ENCODE data around the gene COG2. TPM values are rescaled to one million over a fixed set of nuclear protein-coding genes. Genes with fewer than 3 reads are reported as not detected.

The COG2 gene
- total RNA-seq, 1 donor from 2014 or later, result 23.1 TPM

DNA sequence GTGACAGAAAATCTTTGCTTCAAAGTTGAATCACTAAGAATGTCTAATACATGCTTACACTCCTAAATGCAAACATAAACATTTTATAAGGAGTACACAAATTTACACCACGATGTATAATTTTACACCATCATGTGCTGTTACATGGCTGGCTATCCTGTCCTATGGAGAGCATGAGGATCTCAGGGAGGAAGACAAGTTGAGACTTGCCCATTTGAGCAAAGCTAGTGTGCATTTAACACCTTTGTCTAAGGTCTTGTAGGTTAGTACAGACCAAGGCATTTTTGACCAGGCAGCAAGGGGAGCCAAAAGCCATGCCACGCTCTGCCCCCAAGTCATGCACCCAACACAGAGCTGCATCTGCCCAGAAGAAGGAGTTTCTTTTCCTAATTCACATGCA, 14.5 kb upstream of the COG2 start:
- TF ChIP-seq, protein P1, sequence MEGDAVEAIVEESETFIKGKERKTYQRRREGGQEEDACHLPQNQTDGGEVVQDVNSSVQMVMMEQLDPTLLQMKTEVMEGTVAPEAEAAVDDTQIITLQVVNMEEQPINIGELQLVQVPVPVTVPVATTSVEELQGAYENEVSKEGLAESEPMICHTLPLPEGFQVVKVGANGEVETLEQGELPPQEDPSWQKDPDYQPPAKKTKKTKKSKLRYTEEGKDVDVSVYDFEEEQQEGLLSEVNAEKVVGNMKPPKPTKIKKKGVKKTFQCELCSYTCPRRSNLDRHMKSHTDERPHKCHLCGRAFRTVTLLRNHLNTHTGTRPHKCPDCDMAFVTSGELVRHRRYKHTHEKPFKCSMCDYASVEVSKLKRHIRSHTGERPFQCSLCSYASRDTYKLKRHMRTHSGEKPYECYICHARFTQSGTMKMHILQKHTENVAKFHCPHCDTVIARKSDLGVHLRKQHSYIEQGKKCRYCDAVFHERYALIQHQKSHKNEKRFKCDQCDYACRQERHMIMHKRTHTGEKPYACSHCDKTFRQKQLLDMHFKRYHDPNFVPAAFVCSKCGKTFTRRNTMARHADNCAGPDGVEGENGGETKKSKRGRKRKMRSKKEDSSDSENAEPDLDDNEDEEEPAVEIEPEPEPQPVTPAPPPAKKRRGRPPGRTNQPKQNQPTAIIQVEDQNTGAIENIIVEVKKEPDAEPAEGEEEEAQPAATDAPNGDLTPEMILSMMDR (IDR thresholded peaks at IDR 0.05), result no peak
- intact Hi-C loops (cut with DNase I), result no loop called here
- Histone ChIP-seq H3K9me3 (no peaks in the 10 kb centered on the region), H3K27me3 (ENCODE audit: low read depth) (no peaks in the 10 kb centered on the region), H3K4me3 (no peak overlapping the region), H3K36me3 (no peaks in the 10 kb centered on the region), H3K4me1 (no peaks in the 10 kb centered on the region), H3K27ac (no peak overlapping the region)
- DNase-seq, result no peak
- no peak for ATAC-seq

DNA sequence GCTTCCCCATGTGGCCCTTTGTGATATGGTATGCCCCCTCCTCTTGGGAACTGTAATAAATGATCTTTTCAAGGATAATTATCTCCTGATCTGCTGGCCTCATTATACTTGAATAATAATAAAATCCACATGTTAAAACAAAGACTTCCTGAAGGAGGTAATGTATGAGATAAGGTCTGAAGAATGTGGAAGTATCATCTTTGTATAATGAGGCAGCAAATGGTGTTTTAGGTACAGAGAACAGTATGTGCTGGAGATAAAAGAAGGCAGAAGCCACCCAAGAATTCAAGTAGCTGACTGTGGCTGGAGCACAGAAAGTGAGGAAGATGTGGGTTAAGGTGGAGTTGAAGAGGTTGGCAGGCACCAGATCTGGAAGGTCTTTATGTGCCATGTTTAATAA, 12.8 kb upstream of the COG2 start:
- Histone ChIP-seq H3K36me3 (no peaks in the 10 kb centered on the region), H3K4me3 (no peak overlapping the region), H3K27ac (no peak overlapping the region), H3K27me3 (ENCODE audit: low read depth) (no peaks in the 10 kb centered on the region), H3K4me1 (no peaks in the 10 kb centered on the region), H3K9me3 (no peaks in the 10 kb centered on the region)
- no peak for DNase-seq
- intact Hi-C loops (cut with DNase I), result no loop called here
- ATAC-seq, result no peak
- TF ChIP-seq, protein P1 (IDR thresholded peaks at IDR 0.05), result no peak

DNA sequence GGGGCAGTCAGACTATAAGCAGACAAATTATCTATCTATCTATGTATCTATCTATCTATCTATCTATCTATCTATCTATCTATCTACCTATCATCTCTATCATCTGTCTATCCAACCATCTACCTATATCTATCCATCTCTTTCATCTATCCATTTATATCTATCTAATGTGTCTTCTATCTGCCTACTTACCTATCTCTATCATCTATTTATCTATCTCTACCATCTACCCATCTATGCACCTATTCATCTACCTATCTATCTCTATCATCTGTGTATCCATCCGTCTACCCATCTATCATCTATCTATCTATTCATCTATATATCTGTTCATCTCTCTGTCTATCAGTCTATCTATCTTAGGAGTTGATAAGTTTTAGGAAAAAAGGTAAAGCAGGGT, 10.8 kb upstream of the COG2 start:
- Histone ChIP-seq H3K27me3 (ENCODE audit: low read depth) (no peaks in the 10 kb centered on the region), H3K36me3 (no peaks in the 10 kb centered on the region), H3K9me3 (no peaks in the 10 kb centered on the region), H3K27ac (no peak overlapping the region), H3K4me3 (no peak overlapping the region), H3K4me1 (no peaks in the 10 kb centered on the region)
- TF ChIP-seq, protein P1 (IDR thresholded peaks at IDR 0.05), result no peak
- ATAC-seq, result no peak
- intact Hi-C loops (cut with DNase I), result no loop called here
- no peak for DNase-seq

DNA sequence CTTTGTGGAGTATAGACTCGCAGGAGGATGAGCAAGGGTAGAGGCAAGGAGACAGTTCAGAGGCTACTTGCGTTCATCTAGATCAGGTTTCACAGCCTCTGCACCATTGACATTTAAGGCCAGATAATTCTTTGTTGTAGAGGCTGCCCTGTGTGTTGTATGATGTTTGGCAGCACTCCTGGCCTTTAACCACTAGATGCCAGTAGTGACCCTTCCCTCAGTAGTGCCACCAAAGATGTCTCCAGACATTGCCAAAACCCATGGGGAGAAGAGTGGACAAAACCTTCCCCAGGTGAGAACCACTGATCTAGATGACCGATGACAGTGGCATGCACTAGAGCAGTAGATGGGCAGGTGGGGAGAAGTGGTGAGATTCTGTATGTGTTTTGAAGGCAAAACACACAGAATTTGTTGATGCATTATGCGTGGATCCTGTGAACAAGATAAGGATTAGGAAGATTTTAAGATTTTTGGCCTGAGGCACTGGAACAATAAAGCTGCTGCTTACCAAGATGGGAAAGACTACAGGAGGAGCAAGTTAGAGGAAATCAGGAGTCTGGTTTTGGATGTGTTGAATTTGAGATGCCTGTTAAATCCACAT, 9.9 kb upstream of the COG2 start:
- no peaks in the 10 kb centered on the region for H3K9me3 ChIP-seq
- H3K4me1 ChIP-seq, result no peaks in the 10 kb centered on the region
- ATAC-seq (peak; percentile 62 to 70), DNase-seq (no peak)
- TF ChIP-seq, protein P1 (IDR thresholded peaks at IDR 0.05), result peak; percentile 45
- H3K27ac ChIP-seq, result no peak overlapping the region
- no peak overlapping the region for H3K4me3 ChIP-seq
- H3K36me3 ChIP-seq, result no peaks in the 10 kb centered on the region
- peaks cover 6% of the 10 kb centered on the region for H3K27me3 ChIP-seq (ENCODE audit: low read depth)
- intact Hi-C loops (cut with DNase I), result no loop called here

DNA sequence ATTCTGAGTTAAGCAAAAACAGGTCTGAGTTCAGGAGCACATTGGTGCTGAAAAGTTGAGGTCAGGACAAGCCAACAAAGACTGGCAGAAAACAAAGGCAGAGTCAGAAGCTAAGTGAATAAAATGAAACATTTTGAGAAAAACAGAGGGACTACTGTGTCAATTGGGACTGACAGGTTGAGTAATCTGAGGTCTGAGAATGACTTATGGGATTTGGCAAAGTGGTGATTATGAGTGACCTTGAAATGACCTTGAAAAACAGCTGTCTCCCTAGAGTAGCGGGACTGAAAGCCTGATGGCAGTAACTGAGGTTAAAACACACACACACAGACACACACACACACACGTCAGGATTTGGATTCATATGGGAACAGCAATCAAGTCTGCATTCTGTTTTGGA, 8.8 kb upstream of the COG2 start:
- peaks cover 7% of the 10 kb centered on the region for H3K27me3 ChIP-seq (ENCODE audit: low read depth)
- DNase-seq, result no peak
- TF ChIP-seq, protein P1 (IDR thresholded peaks at IDR 0.05), result no peak
- ATAC-seq, result no peak
- H3K36me3 ChIP-seq, result no peaks in the 10 kb centered on the region
- intact Hi-C loops (cut with DNase I), result no loop called here
- no peak overlapping the region for H3K4me3 ChIP-seq
- H3K9me3 ChIP-seq, result no peaks in the 10 kb centered on the region
- no peak overlapping the region for H3K27ac ChIP-seq
- H3K4me1 ChIP-seq, result no peaks in the 10 kb centered on the region

Measured in lower lobe of right lung (tissue), 2 donors.